ENCODE measurements around the gene SHISA8. TPM values are rescaled to one million over a fixed set of nuclear protein-coding genes. Genes with fewer than 3 reads are reported as not detected.

The SHISA8 gene
- polyA plus RNA-seq, 3 donors, result not detected

GRCh38 chr22:41929418-41929810, 14.5 kb upstream of the SHISA8 start:
- Histone ChIP-seq H2AFZ (ENCODE audit: insufficient read depth, low read depth, low read length, poor library complexity, severe bottlenecking) (no peak overlapping the region), H3K9ac (ENCODE audit: insufficient read depth, low read length, poor library complexity, severe bottlenecking) (no peak overlapping the region), H3K27ac (ENCODE audit: low read depth in 1 of 2, low read length in 2 of 2) (no peak overlapping the region), H4K20me1 (ENCODE audit: insufficient read depth, low read length) (no peaks in the 10 kb centered on the region), H3K27me3 (ENCODE audit: control insufficient read depth in 2 of 2, insufficient read depth in 2 of 2, low read length in 2 of 2) (peaks cover 8 to 30% of the 10 kb centered on the region in 2 donors), H3K4me3 (replicated peaks in 1 of 3; ENCODE audit: low read depth in 2 of 3, low read length in 3 of 3) (no peak overlapping the region), H3K4me2 (replicated peaks; ENCODE audit: extremely low read depth, low read length, poor library complexity, severe bottlenecking) (no peak overlapping the region), H3K4me1 (ENCODE audit: control insufficient read depth in 1 of 2, insufficient read depth in 2 of 2, low read length in 2 of 2) (peaks cover 5 to 14% of the 10 kb centered on the region in 2 donors), H3K36me3 (replicated peaks in 1 of 2; ENCODE audit: control insufficient read depth in 1 of 2, insufficient read depth in 2 of 2, low read length in 2 of 2) (no peaks in the 10 kb centered on the region), H3K79me2 (ENCODE audit: insufficient read depth, low read length) (no peaks in the 10 kb centered on the region), H3K9me3 (replicated peaks in 1 of 2; ENCODE audit: control insufficient read depth in 1 of 2, insufficient read depth in 1 of 2, low read length in 2 of 2) (no peaks in the 10 kb centered on the region)
- Mint-ChIP-seq H3K27ac (no peak overlapping the region), H3K4me3 (no peak overlapping the region), H3K4me1 (peaks cover 9% of the 10 kb centered on the region), H3K36me3 (peaks cover 3 to 4% of the 10 kb centered on the region in 2 donors), H3K27me3 (ENCODE audit: low read depth in 3 of 3) (peaks cover 30 to 49% (median 36%) of the 10 kb centered on the region in 3 donors), H3K9me3 (peaks cover 0 to 18% (median 8%) of the 10 kb centered on the region in 7 donors)
- intact Hi-C loops (cut with micrococcal nuclease), result no loop called here
- WGBS (ENCODE audit: insufficient coverage), result 88% methylated on average over 7 of the region's 8 CpGs
- DNase-seq, result no peak
- TF ChIP-seq CTCF (IDR thresholded peaks at IDR 0.05), result no peak

GRCh38 chr22:41928593-41929417, 13.9 kb upstream of the SHISA8 start:
- Histone ChIP-seq H3K27me3 (ENCODE audit: control insufficient read depth in 2 of 2, insufficient read depth in 2 of 2, low read length in 2 of 2) (peaks cover 8 to 30% of the 10 kb centered on the region in 2 donors), H3K36me3 (replicated peaks in 1 of 2; ENCODE audit: control insufficient read depth in 1 of 2, insufficient read depth in 2 of 2, low read length in 2 of 2) (no peaks in the 10 kb centered on the region), H3K9me3 (replicated peaks in 1 of 2; ENCODE audit: control insufficient read depth in 1 of 2, insufficient read depth in 1 of 2, low read length in 2 of 2) (no peaks in the 10 kb centered on the region), H3K27ac (ENCODE audit: low read depth in 1 of 2, low read length in 2 of 2) (no peak overlapping the region), H2AFZ (ENCODE audit: insufficient read depth, low read depth, low read length, poor library complexity, severe bottlenecking) (no peak overlapping the region), H4K20me1 (ENCODE audit: insufficient read depth, low read length) (no peaks in the 10 kb centered on the region), H3K4me3 (replicated peaks in 1 of 3; ENCODE audit: low read depth in 2 of 3, low read length in 3 of 3) (no peak overlapping the region), H3K4me2 (replicated peaks; ENCODE audit: extremely low read depth, low read length, poor library complexity, severe bottlenecking) (no peak overlapping the region), H3K9ac (ENCODE audit: insufficient read depth, low read length, poor library complexity, severe bottlenecking) (no peak overlapping the region), H3K79me2 (ENCODE audit: insufficient read depth, low read length) (no peaks in the 10 kb centered on the region), H3K4me1 (ENCODE audit: control insufficient read depth in 1 of 2, insufficient read depth in 2 of 2, low read length in 2 of 2) (peaks cover 5 to 14% of the 10 kb centered on the region in 2 donors)
- no peak for TF ChIP-seq CTCF (IDR thresholded peaks at IDR 0.05)
- peaks cover 0 to 18% (median 8%) of the 10 kb centered on the region in 7 donors for H3K9me3 Mint-ChIP-seq
- peaks cover 6% of the 10 kb centered on the region for H3K4me1 Mint-ChIP-seq
- intact Hi-C loops (cut with micrococcal nuclease), result no loop called here
- no peak for DNase-seq
- peaks cover 3 to 4% of the 10 kb centered on the region in 2 donors for H3K36me3 Mint-ChIP-seq
- no peak overlapping the region for H3K4me3 Mint-ChIP-seq
- 84% methylated on average over 9 of the region's 14 CpGs for WGBS (ENCODE audit: insufficient coverage)
- peaks cover 33 to 54% (median 41%) of the 10 kb centered on the region in 3 donors for H3K27me3 Mint-ChIP-seq (ENCODE audit: low read depth in 3 of 3)
- H3K27ac Mint-ChIP-seq, result no peak overlapping the region

All from CD14-positive monocyte (primary cell).